ENCODE data around the gene ATP6V1C2. TPM values are rescaled to one million over a fixed set of nuclear protein-coding genes. Genes with fewer than 3 reads are reported as not detected.

Gene ATP6V1C2
- polyA plus RNA-seq, 1 donor: 11.6 TPM

DNA sequence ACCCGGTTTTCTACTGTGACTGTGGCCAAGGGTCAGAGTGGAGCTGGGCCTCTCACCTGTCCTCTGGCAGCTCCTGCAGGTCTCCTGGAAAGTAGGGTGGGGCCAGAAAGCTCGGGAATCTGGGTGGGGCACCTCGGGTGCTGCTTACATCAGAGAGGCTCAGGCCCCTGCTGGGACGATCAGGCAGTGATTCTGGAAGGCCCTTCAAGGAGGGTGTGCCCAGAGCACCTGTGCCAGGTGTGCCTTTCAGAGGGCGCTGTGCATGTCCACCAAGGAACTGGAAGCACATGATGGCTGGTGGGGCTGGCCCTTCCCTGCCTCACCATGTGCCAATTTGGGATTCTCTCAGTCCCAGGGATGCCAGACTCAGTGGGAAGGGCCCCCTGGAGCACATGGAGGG, 44.0 kb downstream of the ATP6V1C2 start:
- no peaks in the 10 kb centered on the region for H3K27me3 ChIP-seq (ENCODE audit: control insufficient read depth, insufficient read depth, low read length)
- peaks cover 15% of the 10 kb centered on the region for H3K4me1 ChIP-seq (ENCODE audit: control insufficient read depth, insufficient read depth, low read length)
- no peaks in the 10 kb centered on the region for H3K9me3 ChIP-seq (ENCODE audit: control insufficient read depth, low read depth, low read length)
- no peaks in the 10 kb centered on the region for H3K36me3 ChIP-seq (ENCODE audit: control insufficient read depth, insufficient read depth, low read length)
- H3K4me3 ChIP-seq (ENCODE audit: low read length): no peak overlapping the region
- DNase-seq: peak; percentile 87 to 93
- WGBS (ENCODE audit: insufficient coverage, low lambda C conversion rate): no CpG with 5 or more reads among the region's 5 CpGs
- peak overlapping the region; percentile 28 for H3K27ac ChIP-seq (ENCODE audit: low read length)

- peak overlapping the region; percentile 23 for H3K27ac ChIP-seq (ENCODE audit: low read length)
- no CpG with 5 or more reads among the region's 12 CpGs for WGBS (ENCODE audit: insufficient coverage, low lambda C conversion rate)
- H3K27me3 ChIP-seq (ENCODE audit: control insufficient read depth, insufficient read depth, low read length): no peaks in the 10 kb centered on the region
- no peak overlapping the region for H3K4me3 ChIP-seq (ENCODE audit: low read length)
- H3K4me1 ChIP-seq (ENCODE audit: control insufficient read depth, insufficient read depth, low read length): peaks cover 13% of the 10 kb centered on the region
- H3K36me3 ChIP-seq (ENCODE audit: control insufficient read depth, insufficient read depth, low read length): no peaks in the 10 kb centered on the region
- DNase-seq: no peak
- H3K9me3 ChIP-seq (ENCODE audit: control insufficient read depth, low read depth, low read length): no peaks in the 10 kb centered on the region
Observed at GRCh38 chr2:10765914-10766313, 44.5 kb downstream of the ATP6V1C2 start.

DNA sequence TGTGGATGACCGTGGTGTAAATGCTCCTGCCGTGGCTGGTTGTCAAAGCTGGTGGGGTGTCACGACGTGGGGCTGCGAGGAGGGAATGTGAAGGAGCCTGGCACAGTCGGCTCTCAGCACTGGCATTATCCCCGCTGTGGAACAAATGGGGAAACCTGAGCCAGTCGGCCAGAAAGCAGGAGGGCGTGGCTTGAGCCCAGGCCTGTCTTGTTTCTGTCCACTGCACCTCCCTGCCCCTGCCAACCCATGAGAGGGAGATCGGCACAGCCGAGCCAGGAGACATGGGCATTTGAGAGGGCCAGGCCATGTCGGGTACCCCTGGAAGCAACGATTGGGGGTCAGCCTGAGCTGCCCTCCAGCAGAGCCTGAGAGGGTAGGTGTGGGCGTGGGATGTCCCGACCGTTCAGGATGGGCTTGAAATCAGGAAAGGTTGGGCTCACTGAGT, 46.7 kb downstream of the ATP6V1C2 start:
- Histone ChIP-seq H3K4me3 (ENCODE audit: low read length) (no peak overlapping the region), H3K9me3 (ENCODE audit: control insufficient read depth, low read depth, low read length) (no peaks in the 10 kb centered on the region), H3K36me3 (ENCODE audit: control insufficient read depth, insufficient read depth, low read length) (no peaks in the 10 kb centered on the region), H3K27me3 (ENCODE audit: control insufficient read depth, insufficient read depth, low read length) (no peaks in the 10 kb centered on the region), H3K27ac (ENCODE audit: low read length) (no peak overlapping the region), H3K4me1 (ENCODE audit: control insufficient read depth, insufficient read depth, low read length) (peaks cover 18% of the 10 kb centered on the region)
- DNase-seq: no peak
- no CpG with 5 or more reads among the region's 16 CpGs for WGBS (ENCODE audit: insufficient coverage, low lambda C conversion rate)

- H3K4me3 ChIP-seq (ENCODE audit: low read length): no peak overlapping the region
- no peak for DNase-seq
- H3K9me3 ChIP-seq (ENCODE audit: control insufficient read depth, low read depth, low read length): no peaks in the 10 kb centered on the region
- no peaks in the 10 kb centered on the region for H3K27me3 ChIP-seq (ENCODE audit: control insufficient read depth, insufficient read depth, low read length)
- H3K4me1 ChIP-seq (ENCODE audit: control insufficient read depth, insufficient read depth, low read length): peaks cover 31% of the 10 kb centered on the region
- no CpG with 5 or more reads among the region's 22 CpGs for WGBS (ENCODE audit: insufficient coverage, low lambda C conversion rate)
- no peak overlapping the region for H3K27ac ChIP-seq (ENCODE audit: low read length)
- no peaks in the 10 kb centered on the region for H3K36me3 ChIP-seq (ENCODE audit: control insufficient read depth, insufficient read depth, low read length)
Observed at GRCh38 chr2:10770956-10771750, 49.7 kb downstream of the ATP6V1C2 start.

GRCh38 chr2:10771786-10772185, 50.4 kb downstream of the ATP6V1C2 start:
- no peaks in the 10 kb centered on the region for H3K9me3 ChIP-seq (ENCODE audit: control insufficient read depth, low read depth, low read length)
- no CpG with 5 or more reads among the region's 13 CpGs for WGBS (ENCODE audit: insufficient coverage, low lambda C conversion rate)
- no peak overlapping the region for H3K4me3 ChIP-seq (ENCODE audit: low read length)
- no peaks in the 10 kb centered on the region for H3K27me3 ChIP-seq (ENCODE audit: control insufficient read depth, insufficient read depth, low read length)
- H3K36me3 ChIP-seq (ENCODE audit: control insufficient read depth, insufficient read depth, low read length): no peaks in the 10 kb centered on the region
- H3K27ac ChIP-seq (ENCODE audit: low read length): no peak overlapping the region
- DNase-seq: no peak
- H3K4me1 ChIP-seq (ENCODE audit: control insufficient read depth, insufficient read depth, low read length): peaks cover 31% of the 10 kb centered on the region

DNA sequence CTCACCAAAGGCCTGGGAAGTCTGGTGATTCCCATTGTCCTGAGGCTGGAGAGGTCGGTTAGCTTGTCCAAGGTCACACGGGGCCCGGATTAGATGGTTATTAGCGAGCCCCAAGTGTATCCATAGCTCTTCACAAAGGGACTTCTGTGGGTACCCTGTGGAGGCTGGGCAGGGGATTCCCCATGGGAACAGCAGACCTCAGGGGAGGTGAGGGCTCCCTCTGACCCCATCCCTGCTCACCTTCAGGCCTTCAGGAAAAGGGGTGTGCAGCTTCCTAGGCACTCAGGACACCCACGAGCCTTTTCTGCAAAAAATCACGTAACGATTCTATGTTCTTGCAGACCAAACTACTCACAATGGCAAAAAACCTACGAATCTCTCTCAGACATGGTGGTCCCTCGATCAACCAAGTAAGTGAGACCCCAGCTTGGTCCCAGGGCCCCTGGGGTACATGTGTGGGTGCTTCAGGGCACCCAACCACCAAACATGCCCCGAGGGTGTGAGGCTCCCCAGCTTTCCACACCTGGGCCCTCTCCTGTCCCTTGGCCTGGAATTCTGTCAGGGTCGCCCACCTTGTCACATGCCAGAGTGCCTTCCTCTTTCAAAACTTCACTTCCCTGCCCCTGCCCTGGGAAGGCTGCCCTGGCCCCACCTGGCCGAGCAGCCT, 50.9 kb downstream of the ATP6V1C2 start:
- H3K36me3 ChIP-seq (ENCODE audit: control insufficient read depth, insufficient read depth, low read length): peaks cover 1% of the 10 kb centered on the region
- WGBS (ENCODE audit: insufficient coverage, low lambda C conversion rate): no CpG with 5 or more reads among the region's 12 CpGs
- DNase-seq: no peak
- no peak overlapping the region for H3K4me3 ChIP-seq (ENCODE audit: low read length)
- H3K9me3 ChIP-seq (ENCODE audit: control insufficient read depth, low read depth, low read length): no peaks in the 10 kb centered on the region
- H3K27ac ChIP-seq (ENCODE audit: low read length): no peak overlapping the region
- no peaks in the 10 kb centered on the region for H3K27me3 ChIP-seq (ENCODE audit: control insufficient read depth, insufficient read depth, low read length)
- H3K4me1 ChIP-seq (ENCODE audit: control insufficient read depth, insufficient read depth, low read length): peaks cover 31% of the 10 kb centered on the region

GRCh38 chr2:10772868-10773215, 51.4 kb downstream of the ATP6V1C2 start:
- H3K27me3 ChIP-seq (ENCODE audit: control insufficient read depth, insufficient read depth, low read length): no peaks in the 10 kb centered on the region
- H3K9me3 ChIP-seq (ENCODE audit: control insufficient read depth, low read depth, low read length): no peaks in the 10 kb centered on the region
- DNase-seq: no peak
- no peak overlapping the region for H3K4me3 ChIP-seq (ENCODE audit: low read length)
- no CpG with 5 or more reads among the region's 13 CpGs for WGBS (ENCODE audit: insufficient coverage, low lambda C conversion rate)
- no peak overlapping the region for H3K27ac ChIP-seq (ENCODE audit: low read length)
- peaks cover 31% of the 10 kb centered on the region for H3K4me1 ChIP-seq (ENCODE audit: control insufficient read depth, insufficient read depth, low read length)
- H3K36me3 ChIP-seq (ENCODE audit: control insufficient read depth, insufficient read depth, low read length): peaks cover 6% of the 10 kb centered on the region

GRCh38 chr2:10773821-10774341, 52.5 kb downstream of the ATP6V1C2 start:
- Histone ChIP-seq H3K4me3 (ENCODE audit: low read length) (no peak overlapping the region), H3K4me1 (ENCODE audit: control insufficient read depth, insufficient read depth, low read length) (peaks cover 31% of the 10 kb centered on the region), H3K9me3 (ENCODE audit: control insufficient read depth, low read depth, low read length) (no peaks in the 10 kb centered on the region), H3K36me3 (ENCODE audit: control insufficient read depth, insufficient read depth, low read length) (peaks cover 17% of the 10 kb centered on the region), H3K27ac (ENCODE audit: low read length) (peak overlapping the region; percentile 86), H3K27me3 (ENCODE audit: control insufficient read depth, insufficient read depth, low read length) (no peaks in the 10 kb centered on the region)
- WGBS (ENCODE audit: insufficient coverage, low lambda C conversion rate): no CpG with 5 or more reads among the region's 8 CpGs
- DNase-seq: peak; percentile 52 to 81

GRCh38 chr2:10774394-10774793, 53.0 kb downstream of the ATP6V1C2 start:
- Histone ChIP-seq H3K4me3 (ENCODE audit: low read length) (no peak overlapping the region), H3K27me3 (ENCODE audit: control insufficient read depth, insufficient read depth, low read length) (no peaks in the 10 kb centered on the region), H3K9me3 (ENCODE audit: control insufficient read depth, low read depth, low read length) (no peaks in the 10 kb centered on the region), H3K4me1 (ENCODE audit: control insufficient read depth, insufficient read depth, low read length) (peaks cover 31% of the 10 kb centered on the region), H3K27ac (ENCODE audit: low read length) (peak overlapping the region; percentile 86), H3K36me3 (ENCODE audit: control insufficient read depth, insufficient read depth, low read length) (peaks cover 18% of the 10 kb centered on the region)
- peak; percentile 91 to 95 for DNase-seq
- WGBS (ENCODE audit: insufficient coverage, low lambda C conversion rate): no CpG with 5 or more reads among the region's 6 CpGs

- no CpG with 5 or more reads among the region's 23 CpGs for WGBS (ENCODE audit: insufficient coverage, low lambda C conversion rate)
- H3K4me3 ChIP-seq (ENCODE audit: low read length): no peak overlapping the region
- peaks cover 31% of the 10 kb centered on the region for H3K4me1 ChIP-seq (ENCODE audit: control insufficient read depth, insufficient read depth, low read length)
- no peaks in the 10 kb centered on the region for H3K9me3 ChIP-seq (ENCODE audit: control insufficient read depth, low read depth, low read length)
- DNase-seq: peak in 1 of 2 donors; percentile 62
- peak overlapping the region; percentile 86 for H3K27ac ChIP-seq (ENCODE audit: low read length)
- H3K36me3 ChIP-seq (ENCODE audit: control insufficient read depth, insufficient read depth, low read length): peaks cover 23% of the 10 kb centered on the region
- no peaks in the 10 kb centered on the region for H3K27me3 ChIP-seq (ENCODE audit: control insufficient read depth, insufficient read depth, low read length)
Observed at GRCh38 chr2:10775021-10775780, 53.8 kb downstream of the ATP6V1C2 start.

Data from large intestine (tissue), 3 donors.